ENCODE data around the gene IZUMO1. TPM values are rescaled to one million over a fixed set of nuclear protein-coding genes. Genes with fewer than 3 reads are reported as not detected.
A peak's percentile ranks its signal among the peaks of the same experiment; 100 is the strongest.

Gene IZUMO1
- total RNA-seq, 4 donors from 2014 or later: 2.1 TPM; not detected in 3

DNA sequence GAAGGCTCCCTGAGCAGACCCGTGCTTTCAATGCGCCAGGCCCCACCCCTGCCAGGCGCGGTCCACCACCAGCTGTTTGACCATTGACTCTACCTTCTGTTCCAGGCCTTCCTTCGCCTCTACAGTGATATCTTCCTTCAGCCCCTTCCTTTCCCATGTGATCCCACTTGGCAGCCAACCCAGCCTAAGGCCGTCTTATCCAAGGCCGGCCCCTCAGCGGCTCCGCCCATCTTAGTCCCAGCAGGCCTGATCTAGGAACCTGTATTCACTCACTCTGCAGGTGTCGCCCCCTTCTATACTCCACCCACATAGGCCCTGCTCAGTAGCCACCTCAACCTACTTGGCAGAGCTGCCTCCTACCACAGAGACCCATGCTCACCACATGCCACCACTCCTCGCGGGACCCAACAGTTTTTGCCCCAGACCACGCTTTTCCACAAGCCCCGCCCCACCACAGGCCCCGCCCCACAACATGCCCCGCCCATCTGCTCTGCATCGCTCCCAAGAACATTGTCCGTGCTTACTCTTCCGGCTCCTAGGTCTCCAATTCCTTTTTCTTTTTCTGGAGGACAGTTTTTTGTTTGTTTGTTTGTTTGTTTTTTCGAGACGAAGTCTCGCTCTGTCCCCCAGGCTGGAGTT, 9.2 kb downstream of the IZUMO1 start:
- H3K27ac ChIP-seq: peak overlapping the region; percentile 72 to 88 (median 84)
- no peak for ATAC-seq
- in situ Hi-C loops (cut with MboI; ENCODE audit: low sequenced_read_pairs in 4 of 4) (loop anchor here in 1 of 4 donors (25.0 kb wide), 1 partner anchor 100 kb away; the partner anchor contains the start of genes CA11 and DBP), intact Hi-C loops (cut with DNase I; ENCODE audit: low total_unique reads) (no loop called here)
- no peaks in the 10 kb centered on the region for H3K36me3 ChIP-seq
- DNase-seq: no peak
- no peak overlapping the region for H3K4me3 ChIP-seq
- no peaks in the 10 kb centered on the region for H3K9me3 ChIP-seq
- H3K4me1 ChIP-seq: peaks cover 3 to 16% of the 10 kb centered on the region in 2 donors
- H3K27me3 ChIP-seq: no peaks in the 10 kb centered on the region
- TF ChIP-seq, protein P1, sequence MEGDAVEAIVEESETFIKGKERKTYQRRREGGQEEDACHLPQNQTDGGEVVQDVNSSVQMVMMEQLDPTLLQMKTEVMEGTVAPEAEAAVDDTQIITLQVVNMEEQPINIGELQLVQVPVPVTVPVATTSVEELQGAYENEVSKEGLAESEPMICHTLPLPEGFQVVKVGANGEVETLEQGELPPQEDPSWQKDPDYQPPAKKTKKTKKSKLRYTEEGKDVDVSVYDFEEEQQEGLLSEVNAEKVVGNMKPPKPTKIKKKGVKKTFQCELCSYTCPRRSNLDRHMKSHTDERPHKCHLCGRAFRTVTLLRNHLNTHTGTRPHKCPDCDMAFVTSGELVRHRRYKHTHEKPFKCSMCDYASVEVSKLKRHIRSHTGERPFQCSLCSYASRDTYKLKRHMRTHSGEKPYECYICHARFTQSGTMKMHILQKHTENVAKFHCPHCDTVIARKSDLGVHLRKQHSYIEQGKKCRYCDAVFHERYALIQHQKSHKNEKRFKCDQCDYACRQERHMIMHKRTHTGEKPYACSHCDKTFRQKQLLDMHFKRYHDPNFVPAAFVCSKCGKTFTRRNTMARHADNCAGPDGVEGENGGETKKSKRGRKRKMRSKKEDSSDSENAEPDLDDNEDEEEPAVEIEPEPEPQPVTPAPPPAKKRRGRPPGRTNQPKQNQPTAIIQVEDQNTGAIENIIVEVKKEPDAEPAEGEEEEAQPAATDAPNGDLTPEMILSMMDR (IDR thresholded peaks at IDR 0.05 in 4 of 5, conservative IDR thresholded peaks at IDR 0.05 in 1 of 5): no peak
- no peak for TF ChIP-seq POLR2A (IDR thresholded peaks at IDR 0.05)

DNA sequence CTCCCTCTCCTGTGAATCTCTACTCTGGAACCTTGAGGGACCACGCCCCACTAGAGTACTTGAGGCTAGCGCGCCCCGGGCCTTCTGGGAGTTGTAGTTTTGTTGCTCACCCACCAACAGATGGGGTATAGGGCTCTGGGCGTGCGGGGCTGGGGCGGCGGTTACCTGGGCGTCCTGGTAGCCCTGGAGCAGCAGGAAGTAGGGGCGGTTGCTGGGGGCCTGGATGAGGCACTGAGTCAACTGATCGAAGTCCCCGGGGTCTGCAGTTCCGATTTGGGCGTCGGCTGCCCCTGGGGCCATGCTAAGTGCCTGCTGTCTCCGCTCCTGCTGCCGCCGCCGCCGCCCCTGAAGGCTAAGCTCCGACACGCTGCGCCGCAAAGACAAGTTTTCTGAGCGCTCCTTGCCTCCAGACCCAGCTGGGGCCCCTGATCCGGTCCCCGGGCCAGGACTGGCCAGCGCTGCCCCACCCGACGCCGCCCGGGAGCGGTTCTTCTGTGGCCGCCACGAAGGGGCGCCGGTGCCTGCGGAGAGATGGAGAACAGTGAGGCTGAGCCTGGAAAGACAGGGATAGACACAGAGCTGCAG, 11.6 kb downstream of the IZUMO1 start:
- intact Hi-C loops (cut with DNase I; ENCODE audit: low total_unique reads) (no loop called here), in situ Hi-C loops (cut with MboI; ENCODE audit: low sequenced_read_pairs in 4 of 4) (loop anchor here in 1 of 4 donors (25.0 kb wide), 1 partner anchor 98 kb away; the partner anchor contains the start of genes CA11 and DBP)
- Histone ChIP-seq H3K4me1 (peaks cover 3 to 11% of the 10 kb centered on the region in 2 donors), H3K36me3 (no peaks in the 10 kb centered on the region), H3K9me3 (no peaks in the 10 kb centered on the region), H3K27ac (no peak overlapping the region), H3K27me3 (no peaks in the 10 kb centered on the region), H3K4me3 (no peak overlapping the region)
- ATAC-seq (no peak), DNase-seq (no peak)
- TF ChIP-seq POLR2A (IDR thresholded peaks at IDR 0.05): no peak
- TF ChIP-seq, protein P1 (IDR thresholded peaks at IDR 0.05 in 4 of 5, conservative IDR thresholded peaks at IDR 0.05 in 1 of 5): no peak

DNA sequence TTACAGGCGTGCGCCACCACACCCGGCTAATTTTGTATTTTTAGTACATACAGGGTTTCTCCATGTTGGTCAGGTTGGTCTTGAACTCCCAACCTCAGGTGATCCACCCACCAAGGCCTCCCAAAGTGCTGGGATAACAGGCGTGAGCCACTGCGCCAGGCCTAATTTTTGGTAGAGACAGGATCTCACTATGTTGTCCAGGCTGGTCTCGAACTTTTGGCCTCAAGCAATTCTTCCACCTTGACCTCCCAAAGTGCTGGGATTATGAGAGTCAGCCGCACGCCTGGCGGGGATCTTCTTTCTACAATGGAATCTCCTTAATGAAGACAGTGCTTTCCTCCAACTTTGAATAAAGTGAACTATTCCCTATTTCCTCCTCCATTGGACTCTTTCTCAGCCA, 12.1 kb downstream of the IZUMO1 start:
- no peak overlapping the region for H3K4me3 ChIP-seq
- DNase-seq: no peak
- no peak overlapping the region for H3K27ac ChIP-seq
- peaks cover 3 to 6% of the 10 kb centered on the region in 2 donors for H3K4me1 ChIP-seq
- H3K9me3 ChIP-seq: no peaks in the 10 kb centered on the region
- no peak for ATAC-seq
- no peaks in the 10 kb centered on the region for H3K27me3 ChIP-seq
- no peaks in the 10 kb centered on the region for H3K36me3 ChIP-seq
- TF ChIP-seq, protein P1 (IDR thresholded peaks at IDR 0.05 in 4 of 5, conservative IDR thresholded peaks at IDR 0.05 in 1 of 5): no peak
- no peak for TF ChIP-seq POLR2A (IDR thresholded peaks at IDR 0.05)
- in situ Hi-C loops (cut with MboI; ENCODE audit: low sequenced_read_pairs in 4 of 4) (loop anchor here in 1 of 4 donors (25.0 kb wide), 1 partner anchor 97 kb away; the partner anchor contains the start of genes CA11 and DBP), intact Hi-C loops (cut with DNase I; ENCODE audit: low total_unique reads) (no loop called here)

DNA sequence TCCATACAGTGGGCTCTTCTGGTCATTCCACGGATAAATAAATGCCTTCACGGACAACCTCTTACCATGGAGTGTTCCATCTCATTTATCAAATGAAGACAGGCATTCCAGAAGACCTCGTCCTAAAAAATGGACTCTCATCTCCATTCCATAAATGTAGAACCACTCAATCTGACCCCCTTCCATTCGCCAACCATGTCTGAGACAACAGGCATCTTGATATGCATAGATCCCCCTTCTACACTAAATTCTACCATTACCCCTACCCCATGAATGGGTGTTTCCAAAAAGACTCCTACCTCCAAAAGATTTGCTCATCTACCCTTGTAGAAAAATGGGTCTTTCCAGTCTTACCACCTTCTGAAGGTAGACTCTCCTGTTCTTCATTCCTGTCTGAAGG, 15.3 kb downstream of the IZUMO1 start:
- Histone ChIP-seq H3K27ac (no peak overlapping the region), H3K9me3 (no peaks in the 10 kb centered on the region), H3K4me1 (no peaks in the 10 kb centered on the region), H3K4me3 (no peak overlapping the region), H3K27me3 (no peaks in the 10 kb centered on the region), H3K36me3 (no peaks in the 10 kb centered on the region)
- DNase-seq (no peak), ATAC-seq (no peak)
- no peak for TF ChIP-seq POLR2A (IDR thresholded peaks at IDR 0.05)
- TF ChIP-seq, protein P1 (IDR thresholded peaks at IDR 0.05 in 4 of 5, conservative IDR thresholded peaks at IDR 0.05 in 1 of 5): no peak
- intact Hi-C loops (cut with DNase I; ENCODE audit: low total_unique reads) (no loop called here), in situ Hi-C loops (cut with MboI; ENCODE audit: low sequenced_read_pairs in 4 of 4) (loop anchor here in 1 of 4 donors (25.0 kb wide), 1 partner anchor 94 kb away; the partner anchor contains the start of genes CA11 and DBP)

Data from gastrocnemius medialis (tissue), 4 donors.